ENCODE measurements around the gene SFXN5.

SFXN5 gene

DNA sequence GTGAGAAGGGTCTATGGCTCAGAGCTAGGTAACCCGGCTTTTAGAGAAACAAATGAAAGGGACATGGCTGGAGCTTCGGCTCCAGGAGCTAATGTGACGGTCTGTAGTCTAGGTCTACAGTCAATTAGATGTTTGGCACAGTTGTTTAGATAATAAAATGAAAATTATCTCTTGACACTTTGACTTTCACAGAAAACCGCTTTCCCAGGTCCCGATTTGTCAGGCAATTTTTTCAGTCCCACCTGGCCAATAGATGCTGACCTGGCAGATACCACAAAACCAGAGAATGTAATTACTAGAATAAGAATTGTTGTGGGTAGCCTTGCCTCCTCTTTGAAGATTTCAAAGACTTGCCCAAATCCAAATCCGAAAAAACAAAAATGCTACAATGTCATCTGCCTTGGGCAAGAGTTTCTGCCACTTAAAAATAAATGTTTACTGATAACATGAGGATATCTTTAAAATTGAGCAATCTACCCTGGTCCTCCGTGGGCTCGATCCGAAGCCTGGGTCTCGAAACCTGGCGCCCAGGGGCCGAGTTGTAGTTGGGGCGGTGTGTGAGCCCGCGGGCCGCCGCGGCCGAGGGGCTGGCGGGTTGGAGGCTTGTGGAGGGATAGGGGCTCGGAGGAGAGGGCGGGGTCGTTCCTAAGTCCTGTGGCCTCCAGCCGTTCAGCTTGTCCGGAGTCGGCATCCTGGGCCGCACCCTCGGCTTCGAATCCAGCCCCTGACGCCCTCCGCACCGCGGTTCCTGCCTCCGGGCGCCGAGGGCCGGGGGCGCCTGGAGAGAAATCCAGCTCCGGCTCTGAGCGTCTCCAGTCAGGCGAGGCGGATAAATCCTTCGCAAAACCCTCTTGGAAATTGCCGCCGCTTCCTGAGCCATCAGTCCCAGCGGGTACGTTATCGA, 151.8 kb downstream of the SFXN5 start:
- H3K4me3 ChIP-seq (ENCODE audit: low read depth, low read length) = no peak overlapping the region
- no peak for DNase-seq (ENCODE audit: low read depth)
- TF ChIP-seq, protein P1, sequence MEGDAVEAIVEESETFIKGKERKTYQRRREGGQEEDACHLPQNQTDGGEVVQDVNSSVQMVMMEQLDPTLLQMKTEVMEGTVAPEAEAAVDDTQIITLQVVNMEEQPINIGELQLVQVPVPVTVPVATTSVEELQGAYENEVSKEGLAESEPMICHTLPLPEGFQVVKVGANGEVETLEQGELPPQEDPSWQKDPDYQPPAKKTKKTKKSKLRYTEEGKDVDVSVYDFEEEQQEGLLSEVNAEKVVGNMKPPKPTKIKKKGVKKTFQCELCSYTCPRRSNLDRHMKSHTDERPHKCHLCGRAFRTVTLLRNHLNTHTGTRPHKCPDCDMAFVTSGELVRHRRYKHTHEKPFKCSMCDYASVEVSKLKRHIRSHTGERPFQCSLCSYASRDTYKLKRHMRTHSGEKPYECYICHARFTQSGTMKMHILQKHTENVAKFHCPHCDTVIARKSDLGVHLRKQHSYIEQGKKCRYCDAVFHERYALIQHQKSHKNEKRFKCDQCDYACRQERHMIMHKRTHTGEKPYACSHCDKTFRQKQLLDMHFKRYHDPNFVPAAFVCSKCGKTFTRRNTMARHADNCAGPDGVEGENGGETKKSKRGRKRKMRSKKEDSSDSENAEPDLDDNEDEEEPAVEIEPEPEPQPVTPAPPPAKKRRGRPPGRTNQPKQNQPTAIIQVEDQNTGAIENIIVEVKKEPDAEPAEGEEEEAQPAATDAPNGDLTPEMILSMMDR (IDR thresholded peaks at IDR 0.05; ENCODE audit: low read depth, low read length, missing control alignments) = no peak

DNA sequence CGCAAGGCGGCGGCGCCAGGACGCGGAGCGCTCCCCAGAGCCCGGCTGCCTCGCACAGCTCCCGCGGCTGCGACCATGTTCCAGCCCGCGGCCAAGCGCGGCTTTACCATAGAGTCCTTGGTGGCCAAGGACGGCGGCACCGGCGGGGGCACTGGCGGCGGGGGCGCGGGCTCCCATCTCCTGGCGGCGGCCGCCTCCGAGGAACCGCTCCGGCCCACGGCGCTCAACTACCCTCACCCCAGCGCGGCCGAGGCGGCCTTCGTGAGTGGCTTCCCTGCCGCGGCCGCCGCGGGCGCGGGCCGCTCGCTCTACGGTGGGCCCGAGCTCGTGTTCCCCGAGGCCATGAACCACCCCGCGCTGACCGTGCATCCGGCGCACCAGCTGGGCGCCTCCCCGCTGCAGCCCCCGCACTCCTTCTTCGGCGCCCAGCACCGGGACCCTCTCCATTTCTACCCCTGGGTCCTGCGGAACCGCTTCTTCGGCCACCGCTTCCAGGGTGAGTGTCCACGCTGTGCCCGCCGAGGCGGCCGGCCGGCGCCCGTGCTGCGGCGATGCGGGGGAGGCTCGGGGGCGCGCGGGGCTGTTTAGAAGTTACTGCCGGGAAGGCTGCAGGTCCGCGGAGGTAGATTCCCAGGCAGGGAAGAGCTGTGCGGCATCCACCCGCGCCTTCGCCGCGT, 153.5 kb downstream of the SFXN5 start:
- peak overlapping the region; percentile 7 for H3K4me3 ChIP-seq (ENCODE audit: low read depth, low read length)
- no peak for DNase-seq (ENCODE audit: low read depth)
- TF ChIP-seq, protein P1 (IDR thresholded peaks at IDR 0.05; ENCODE audit: low read depth, low read length, missing control alignments) = no peak

DNA sequence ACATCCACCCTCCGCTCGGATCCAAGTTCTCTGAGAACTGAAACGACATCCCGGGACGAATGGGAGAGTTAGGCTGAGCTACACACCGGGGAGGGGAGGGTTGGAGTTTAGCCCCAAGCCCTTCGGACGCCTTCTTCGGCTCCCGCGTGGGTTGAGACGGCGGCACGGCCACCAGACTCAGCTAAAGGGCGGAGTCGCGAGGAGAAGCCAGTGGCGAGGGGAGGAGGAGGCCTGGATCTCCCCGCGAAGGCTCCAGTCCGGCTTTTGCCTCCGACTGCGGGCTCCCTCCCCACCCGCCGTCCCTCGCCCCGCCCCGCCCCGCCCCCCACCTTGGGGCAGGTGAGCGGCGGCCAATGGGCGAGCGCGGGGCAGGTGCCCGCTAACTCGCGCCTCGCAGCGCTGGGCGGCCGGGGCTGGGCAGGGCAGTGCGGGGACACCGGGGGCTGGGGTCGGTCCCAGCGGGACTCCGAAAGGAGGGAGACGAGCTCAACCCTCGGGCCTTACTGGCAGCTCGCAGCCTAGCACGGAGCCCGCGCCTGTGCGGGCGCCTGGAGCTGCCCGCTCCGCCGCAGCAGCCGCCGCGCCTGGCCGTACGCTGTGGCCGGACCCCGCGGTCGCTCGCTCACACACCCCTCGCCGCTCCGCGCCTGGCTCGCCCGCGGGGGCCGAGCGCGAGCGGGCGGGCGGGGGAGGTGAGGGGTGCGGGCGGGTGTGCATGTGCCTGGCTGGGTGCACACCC, 154.2 kb downstream of the SFXN5 start, which contains the start of gene EMX1:
Gene EMX1 (plus strand): TSS at position 382 of the 739 bp plus-strand sequence. CDS start 334 bp downstream, at position 716.
- TF ChIP-seq, protein P1 (IDR thresholded peaks at IDR 0.05; ENCODE audit: low read depth, low read length, missing control alignments) = no peak
- no peak for DNase-seq (ENCODE audit: low read depth)
- peak within 1 kb of the TSS; percentile 39 for H3K4me3 ChIP-seq (ENCODE audit: low read depth, low read length)

DNA sequence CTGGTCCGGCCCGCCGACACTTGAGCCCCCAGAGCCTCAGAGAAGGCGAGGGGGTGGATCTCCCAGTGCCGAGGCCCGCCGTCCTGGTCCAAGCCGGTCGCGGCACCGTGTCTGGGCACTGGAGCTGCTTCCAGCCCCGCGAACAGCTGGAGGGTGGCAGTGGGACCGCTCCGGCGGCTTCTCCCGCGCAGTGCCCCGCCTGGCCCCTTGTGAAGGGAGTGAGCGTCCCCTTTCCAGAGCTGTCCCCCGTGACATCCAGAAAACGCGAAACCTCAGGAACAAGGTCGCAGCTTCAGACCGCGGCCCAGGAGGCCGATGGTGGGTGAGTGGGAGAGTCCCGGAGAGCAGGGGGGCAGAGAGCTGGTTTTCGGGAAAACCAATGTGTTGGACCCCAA, 154.8 kb downstream of the SFXN5 start:
- TF ChIP-seq, protein P1 (IDR thresholded peaks at IDR 0.05; ENCODE audit: low read depth, low read length, missing control alignments) = no peak
- peak overlapping the region; percentile 39 for H3K4me3 ChIP-seq (ENCODE audit: low read depth, low read length)
- DNase-seq (ENCODE audit: low read depth) = no peak

DNA sequence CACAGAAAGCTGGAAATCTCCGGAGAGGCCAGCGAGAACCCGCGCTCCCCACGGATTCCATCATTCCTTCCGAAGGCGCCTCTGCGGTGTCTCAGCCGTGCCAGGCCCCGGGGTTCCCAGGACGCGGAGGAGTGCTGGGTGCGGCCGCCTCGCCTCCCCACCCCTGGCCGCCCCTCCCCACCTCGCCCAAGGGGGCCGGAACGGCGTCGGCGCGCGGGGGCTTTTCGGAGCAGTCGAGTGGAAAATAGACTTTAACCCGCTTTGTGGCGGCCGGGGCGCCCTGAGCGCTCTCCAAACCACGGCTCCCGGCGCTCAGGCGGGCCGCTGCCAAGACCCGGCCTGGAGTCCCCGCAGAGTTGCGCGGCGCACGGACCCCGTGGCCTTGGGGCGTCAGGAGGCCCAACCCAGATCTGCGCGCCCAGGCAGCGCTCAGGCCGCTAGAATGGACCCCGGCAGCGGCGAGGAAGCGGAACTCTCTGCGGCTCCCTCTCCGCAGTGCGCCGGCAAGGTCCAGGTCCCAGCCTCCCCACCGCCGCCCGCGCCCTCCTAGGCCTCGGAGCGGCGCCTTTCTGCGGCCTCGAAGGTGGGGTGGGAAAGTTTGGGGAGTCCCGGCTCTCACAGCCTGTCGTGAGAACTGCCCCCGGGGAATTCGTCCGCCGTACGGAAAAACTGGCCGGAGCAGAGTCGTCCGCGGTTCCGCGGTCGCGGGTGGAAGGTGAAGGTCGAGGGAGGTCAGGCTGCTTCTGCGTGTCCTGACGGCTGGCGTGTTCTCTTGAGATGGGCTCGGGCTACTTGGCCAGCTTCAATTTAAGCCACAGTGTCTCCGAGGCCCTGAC, 155.4 kb downstream of the SFXN5 start:
- DNase-seq (ENCODE audit: low read depth) = no peak
- peak overlapping the region; percentile 39 for H3K4me3 ChIP-seq (ENCODE audit: low read depth, low read length)
- TF ChIP-seq, protein P1 (IDR thresholded peaks at IDR 0.05; ENCODE audit: low read depth, low read length, missing control alignments) = no peak

DNA sequence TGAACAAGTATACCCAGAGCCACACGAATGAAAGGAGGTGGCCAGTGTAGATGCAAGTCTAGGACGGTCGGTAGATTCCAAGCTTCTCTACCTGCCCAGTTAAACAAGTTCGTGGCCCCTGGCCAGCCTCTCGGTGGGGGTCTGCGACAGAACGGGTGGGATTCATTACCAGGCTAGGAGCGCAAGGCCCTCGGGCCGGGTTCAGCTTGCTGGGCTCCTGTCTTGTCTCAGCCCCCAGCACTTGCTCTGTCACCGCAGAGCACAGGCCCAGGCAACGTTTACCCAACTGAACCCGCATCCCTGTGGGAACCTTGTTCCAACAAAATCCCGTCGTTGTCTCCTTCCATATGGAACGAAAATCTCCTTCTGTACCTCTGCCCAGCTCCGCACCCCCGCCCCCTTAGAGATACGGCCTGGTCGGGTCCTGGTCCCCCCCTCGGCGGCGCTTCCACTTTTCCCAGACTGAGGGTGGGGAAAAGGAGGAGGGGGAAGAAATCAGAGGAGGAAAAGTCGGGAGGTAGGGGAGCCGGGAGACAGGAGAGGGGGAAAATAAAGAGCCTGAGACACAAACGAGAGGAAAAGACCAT, 156.1 kb downstream of the SFXN5 start:
- peak overlapping the region; percentile 39 for H3K4me3 ChIP-seq (ENCODE audit: low read depth, low read length)
- no peak for DNase-seq (ENCODE audit: low read depth)
- TF ChIP-seq, protein P1 (IDR thresholded peaks at IDR 0.05; ENCODE audit: low read depth, low read length, missing control alignments) = no peak

All from GM12864 (cell line).